OCI-LY3 (cell line): ENCODE results near the gene TPCN2.

Experiments used
- H2AFZ ChIP-seq: fragments of 200-600, 300-600 bp; shearing (Covaris generic); 2 replicates; pipeline ENCODE4 v1.6.0; 2014; ENCODE audit warnings: antibody characterized with exemption, low read depth, low read length
- H3K27ac ChIP-seq: fragments of 200-600, 300-600 bp; sonication (generic); 2 replicates; pipeline ENCODE4 v1.5.1; 2014; ENCODE audit warnings: mild to moderate bottlenecking, low read length, moderate library complexity, mixed read lengths
- H3K27me3 ChIP-seq: fragments of 200-600, 300-600 bp; sonication (generic); 2 replicates; pipeline ENCODE4 v1.6.1; 2014; ENCODE audit warnings: low read depth, low read length, mixed read lengths
- H3K36me3 ChIP-seq: fragments of 200-600, 300-600 bp; sonication (generic); replicated peaks from 2 replicates; pipeline ENCODE3; 2014; ENCODE audit warnings: low read depth, low read length, mixed read lengths
- H3K4me1 ChIP-seq: fragments of 300-600, 200-600 bp; sonication (generic); 2 replicates; pipeline ENCODE4 v1.6.1; 2014; ENCODE audit warnings: low read length, mixed read lengths
- H3K4me2 ChIP-seq: fragments of 200-600, 300-600 bp; sonication (generic); 2 replicates; pipeline ENCODE4 v1.6.1; 2014; ENCODE audit warnings: low read length, mixed read lengths
- H3K4me3 ChIP-seq: fragments of 300-600, 200-600 bp; sonication (generic); 2 replicates; pipeline ENCODE4 v1.5.1; 2014; ENCODE audit warnings: antibody characterized with exemption, mild to moderate bottlenecking, low read length, moderate library complexity
- H3K79me2 ChIP-seq: fragments of 300-600, 200-600 bp; shearing (Covaris generic); 2 replicates; pipeline ENCODE4 v1.6.1; 2014; ENCODE audit warnings: mild to moderate bottlenecking, low read length, mixed read lengths
- H3K9ac ChIP-seq: fragments of 300-600, 200-600 bp; shearing (Covaris generic); 2 replicates; pipeline ENCODE4 v1.6.0; 2014; ENCODE audit warnings: mild to moderate bottlenecking, low read length, moderate library complexity
- H3K9me3 ChIP-seq: fragments of 200-600, 300-600 bp; shearing (Covaris generic); 2 replicates; pipeline ENCODE4 v1.6.1; 2014; ENCODE audit warnings: low read length, mixed read lengths; ENCODE audit not compliant: insufficient read depth
- H4K20me1 ChIP-seq: fragments of 200-600, 300-600 bp; sonication (generic); 2 replicates; pipeline ENCODE4 v1.6.1; 2016; ENCODE audit warnings: low read length, mixed read lengths; ENCODE audit not compliant: insufficient read depth
- EZH2phosphoT487 ChIP-seq: fragments of 200-600 bp; shearing (Covaris generic); IDR thresholded peaks from 2 replicates; pipeline ENCODE4 v1.6.1; 2018; ENCODE audit warnings: antibody characterized with exemption, mixed run types, low read depth
- TF ChIP-seq, protein P1 (sequence below): fragments of 200-600, 300-600 bp; sonication (generic); IDR thresholded peaks from 2 replicates; pipeline ENCODE4 v1.5.1; 2014; ENCODE audit warnings: antibody characterized with exemption, low read length, low read depth

Gene TPCN2

GRCh38 chr11:69108030-69108429 is 59.3 kb downstream of the TPCN2 start:
- H3K36me3 ChIP-seq: no peaks in the 10 kb centered on the region
- H3K4me1 ChIP-seq: no peaks in the 10 kb centered on the region
- H4K20me1 ChIP-seq: no peaks in the 10 kb centered on the region
- no peaks in the 10 kb centered on the region for H3K27me3 ChIP-seq
- H3K9me3 ChIP-seq: no peaks in the 10 kb centered on the region
- no peak overlapping the region for H2AFZ ChIP-seq
- no peak overlapping the region for H3K27ac ChIP-seq
- no peak overlapping the region for H3K4me3 ChIP-seq
- H3K79me2 ChIP-seq: no peaks in the 10 kb centered on the region
- no peak overlapping the region for H3K9ac ChIP-seq
- no peak overlapping the region for H3K4me2 ChIP-seq
- TF ChIP-seq EZH2phosphoT487: no peak
- TF ChIP-seq, protein P1, sequence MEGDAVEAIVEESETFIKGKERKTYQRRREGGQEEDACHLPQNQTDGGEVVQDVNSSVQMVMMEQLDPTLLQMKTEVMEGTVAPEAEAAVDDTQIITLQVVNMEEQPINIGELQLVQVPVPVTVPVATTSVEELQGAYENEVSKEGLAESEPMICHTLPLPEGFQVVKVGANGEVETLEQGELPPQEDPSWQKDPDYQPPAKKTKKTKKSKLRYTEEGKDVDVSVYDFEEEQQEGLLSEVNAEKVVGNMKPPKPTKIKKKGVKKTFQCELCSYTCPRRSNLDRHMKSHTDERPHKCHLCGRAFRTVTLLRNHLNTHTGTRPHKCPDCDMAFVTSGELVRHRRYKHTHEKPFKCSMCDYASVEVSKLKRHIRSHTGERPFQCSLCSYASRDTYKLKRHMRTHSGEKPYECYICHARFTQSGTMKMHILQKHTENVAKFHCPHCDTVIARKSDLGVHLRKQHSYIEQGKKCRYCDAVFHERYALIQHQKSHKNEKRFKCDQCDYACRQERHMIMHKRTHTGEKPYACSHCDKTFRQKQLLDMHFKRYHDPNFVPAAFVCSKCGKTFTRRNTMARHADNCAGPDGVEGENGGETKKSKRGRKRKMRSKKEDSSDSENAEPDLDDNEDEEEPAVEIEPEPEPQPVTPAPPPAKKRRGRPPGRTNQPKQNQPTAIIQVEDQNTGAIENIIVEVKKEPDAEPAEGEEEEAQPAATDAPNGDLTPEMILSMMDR: no peak

DNA sequence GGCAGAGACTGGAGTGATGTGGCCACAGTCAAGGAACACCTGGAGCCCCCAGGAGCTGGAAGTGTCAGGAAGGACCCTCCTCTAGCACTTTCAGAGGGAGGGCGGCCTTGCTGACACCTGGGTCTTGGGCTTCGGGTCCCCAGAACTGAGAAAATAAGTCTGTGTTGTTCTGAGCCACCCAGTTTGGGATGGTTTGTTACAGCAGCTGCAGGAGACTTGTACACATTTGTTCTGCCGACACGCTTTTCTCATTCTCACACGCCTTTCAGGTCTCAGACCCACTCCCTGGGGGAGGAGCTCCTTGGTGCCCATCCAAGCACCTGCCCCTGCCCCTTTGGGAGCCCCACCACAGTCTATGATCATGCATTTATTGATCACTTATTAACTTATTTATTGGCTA is 59.8 kb downstream of the TPCN2 start:
- Histone ChIP-seq H3K4me3 (no peak overlapping the region), H3K4me1 (no peaks in the 10 kb centered on the region), H3K27ac (no peak overlapping the region), H3K36me3 (no peaks in the 10 kb centered on the region), H3K4me2 (no peak overlapping the region), H4K20me1 (no peaks in the 10 kb centered on the region), H3K79me2 (no peaks in the 10 kb centered on the region), H3K9me3 (no peaks in the 10 kb centered on the region), H3K27me3 (no peaks in the 10 kb centered on the region), H2AFZ (no peak overlapping the region), H3K9ac (no peak overlapping the region)
- TF ChIP-seq EZH2phosphoT487: no peak
- TF ChIP-seq, protein P1: no peak

- Histone ChIP-seq H3K4me1 (no peaks in the 10 kb centered on the region), H3K4me2 (no peak overlapping the region), H2AFZ (no peak overlapping the region), H4K20me1 (no peaks in the 10 kb centered on the region), H3K9ac (no peak overlapping the region), H3K27ac (no peak overlapping the region), H3K27me3 (no peaks in the 10 kb centered on the region), H3K4me3 (no peak overlapping the region), H3K9me3 (no peaks in the 10 kb centered on the region), H3K79me2 (no peaks in the 10 kb centered on the region), H3K36me3 (no peaks in the 10 kb centered on the region)
- TF ChIP-seq EZH2phosphoT487: no peak
- TF ChIP-seq, protein P1: no peak
These were observed 60.4 kb downstream of the TPCN2 start for GRCh38 chr11:69109101-69109500.

DNA sequence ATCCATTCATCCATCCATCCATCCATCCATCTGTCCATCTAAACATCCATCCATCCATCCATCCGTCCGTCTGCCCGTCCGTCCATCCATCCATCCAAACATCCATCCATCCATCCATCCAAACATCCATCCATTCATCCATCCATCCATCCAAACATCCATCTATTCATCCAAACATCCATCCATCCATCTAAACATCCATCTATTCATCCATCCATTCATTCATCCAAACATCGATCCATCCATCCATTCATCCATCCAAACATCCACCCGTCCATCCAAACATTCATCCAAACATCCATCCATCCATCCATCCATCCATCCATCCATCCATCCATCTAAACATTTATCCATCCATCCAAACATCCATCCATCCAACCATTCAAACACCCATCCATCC is 61.7 kb downstream of the TPCN2 start:
- no peak overlapping the region for H3K9ac ChIP-seq
- H3K27me3 ChIP-seq: no peaks in the 10 kb centered on the region
- H3K4me2 ChIP-seq: no peak overlapping the region
- H2AFZ ChIP-seq: no peak overlapping the region
- no peaks in the 10 kb centered on the region for H4K20me1 ChIP-seq
- H3K4me3 ChIP-seq: no peak overlapping the region
- no peaks in the 10 kb centered on the region for H3K4me1 ChIP-seq
- no peaks in the 10 kb centered on the region for H3K9me3 ChIP-seq
- H3K79me2 ChIP-seq: no peaks in the 10 kb centered on the region
- no peaks in the 10 kb centered on the region for H3K36me3 ChIP-seq
- no peak overlapping the region for H3K27ac ChIP-seq
- TF ChIP-seq, protein P1: no peak
